Measurements from ENCODE around the gene ACSF3. TPM values are rescaled to one million over a fixed set of nuclear protein-coding genes. Genes with fewer than 3 reads are reported as not detected.
A peak's percentile ranks its signal among the peaks of the same experiment; 100 is the strongest.

Gene ACSF3
- total and polyA plus RNA-seq, 3 experiments from 2014 or later = 35.5 to 43.9 (median 43.6) TPM

DNA sequence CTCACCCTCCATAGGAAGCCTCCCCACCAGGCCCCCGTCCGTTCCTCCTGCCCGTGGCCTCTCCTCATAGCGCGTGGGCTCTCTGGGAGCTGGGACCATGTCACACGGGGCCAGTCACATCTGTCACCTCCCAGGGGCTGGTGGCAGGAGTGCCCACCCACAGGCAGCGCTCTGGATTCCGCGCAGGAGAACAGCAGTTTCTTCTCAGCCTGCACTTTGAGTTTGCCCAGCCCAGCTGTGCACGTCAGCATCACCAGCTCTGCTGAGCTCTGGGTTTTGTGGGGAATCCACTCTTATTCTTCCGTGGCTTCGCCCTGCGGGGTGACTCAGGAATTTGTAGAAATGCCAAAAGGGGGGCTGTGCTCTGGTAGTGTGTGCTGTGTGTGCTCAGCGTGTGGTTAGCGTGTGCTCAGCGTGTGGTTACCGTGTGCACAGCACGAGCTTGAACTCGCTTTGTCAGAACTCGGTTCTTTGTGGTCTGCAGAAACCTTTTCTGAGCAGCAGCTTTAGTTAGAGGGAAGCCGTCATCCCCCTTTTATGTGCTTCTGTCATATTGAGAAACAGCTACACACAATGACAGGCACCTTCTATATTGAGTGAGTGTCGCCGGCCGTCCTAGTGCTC, 3.2 kb downstream of the ACSF3 start:
- peaks cover 0 to 41% (median 0%) of the 10 kb centered on the region in 3 donors for H3K36me3 Mint-ChIP-seq
- Histone ChIP-seq H3K36me3 (ENCODE audit: insufficient read depth, low read length) (peaks cover 11% of the 10 kb centered on the region), H3K27ac (ENCODE audit: low read depth, low read length) (peak overlapping the region; percentile 47), H3K4me1 (ENCODE audit: insufficient read depth, low read length) (peaks cover 71% of the 10 kb centered on the region), H3K4me3 (ENCODE audit: low read length) (peak overlapping the region; percentile 40), H3K27me3 (ENCODE audit: insufficient read depth, low read length, poor library complexity, severe bottlenecking) (no peaks in the 10 kb centered on the region), H3K9me3 (ENCODE audit: low read length) (no peaks in the 10 kb centered on the region)
- peaks cover 61 to 76% (median 63%) of the 10 kb centered on the region in 3 donors for H3K4me1 Mint-ChIP-seq
- peak overlapping the region; percentile 91 to 100 (median 99) for H3K27ac Mint-ChIP-seq
- no peaks in the 10 kb centered on the region for H3K9me3 Mint-ChIP-seq
- no peaks in the 10 kb centered on the region for H3K27me3 Mint-ChIP-seq
- peak overlapping the region; percentile 80 to 97 (median 95) for H3K4me3 Mint-ChIP-seq
- POLR2A ChIA-PET = interaction anchor here (0.6 to 1.5 kb wide), 3 partner anchors 16 to 689 kb away, joined by 4 to 6 read pairs (median 4); no protein-coding TSS in a partner anchor
- CTCF ChIA-PET = interaction anchor here (0.8 to 1.9 kb wide), 4 partner anchors 18 to 119 kb away, joined by 3 to 4 read pairs (median 3); no protein-coding TSS in a partner anchor
- DNase-seq = peak; percentile 30 to 89 (median 80)

DNA sequence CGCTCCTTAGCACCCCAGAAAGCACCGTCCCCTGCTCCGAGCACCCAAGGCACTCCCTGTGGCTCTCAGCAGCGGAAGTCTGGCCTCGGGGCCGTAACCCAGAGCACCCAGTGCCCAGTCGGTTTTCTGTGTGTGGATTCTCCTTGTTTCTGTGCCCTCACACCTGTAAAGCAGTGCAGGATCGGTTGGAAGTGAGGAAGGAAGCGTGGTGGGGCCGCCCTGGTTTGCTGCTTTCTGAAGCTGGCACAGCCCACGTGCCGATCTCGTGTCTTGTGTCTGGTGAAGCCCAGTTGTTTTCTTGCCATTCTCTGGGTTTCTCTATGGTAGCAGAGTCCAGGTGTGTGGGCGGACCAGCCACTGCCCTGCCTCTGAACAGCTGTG, 3.7 kb downstream of the ACSF3 start:
- Histone ChIP-seq H3K36me3 (ENCODE audit: insufficient read depth, low read length) (peaks cover 16% of the 10 kb centered on the region), H3K4me1 (ENCODE audit: insufficient read depth, low read length) (peaks cover 73% of the 10 kb centered on the region), H3K27me3 (ENCODE audit: insufficient read depth, low read length, poor library complexity, severe bottlenecking) (no peaks in the 10 kb centered on the region), H3K4me3 (ENCODE audit: low read length) (peak overlapping the region; percentile 40), H3K27ac (ENCODE audit: low read depth, low read length) (peak overlapping the region; percentile 47), H3K9me3 (ENCODE audit: low read length) (no peaks in the 10 kb centered on the region)
- peaks cover 0 to 46% (median 0%) of the 10 kb centered on the region in 3 donors for H3K36me3 Mint-ChIP-seq
- peak overlapping the region; percentile 80 to 97 (median 95) for H3K4me3 Mint-ChIP-seq
- POLR2A ChIA-PET = interaction anchor here (0.6 to 1.5 kb wide), 3 partner anchors 15 to 689 kb away, joined by 3 to 6 read pairs (median 4); no protein-coding TSS in a partner anchor
- H3K27me3 Mint-ChIP-seq = no peaks in the 10 kb centered on the region
- H3K4me1 Mint-ChIP-seq = peaks cover 61 to 72% (median 63%) of the 10 kb centered on the region in 3 donors
- DNase-seq = no peak
- no peaks in the 10 kb centered on the region for H3K9me3 Mint-ChIP-seq
- CTCF ChIA-PET = interaction anchor here (1.2 to 1.9 kb wide), 2 partner anchors 18 to 119 kb away, joined by 3 to 4 read pairs; no protein-coding TSS in a partner anchor
- H3K27ac Mint-ChIP-seq = peak overlapping the region; percentile 91 to 100 (median 99)

DNA sequence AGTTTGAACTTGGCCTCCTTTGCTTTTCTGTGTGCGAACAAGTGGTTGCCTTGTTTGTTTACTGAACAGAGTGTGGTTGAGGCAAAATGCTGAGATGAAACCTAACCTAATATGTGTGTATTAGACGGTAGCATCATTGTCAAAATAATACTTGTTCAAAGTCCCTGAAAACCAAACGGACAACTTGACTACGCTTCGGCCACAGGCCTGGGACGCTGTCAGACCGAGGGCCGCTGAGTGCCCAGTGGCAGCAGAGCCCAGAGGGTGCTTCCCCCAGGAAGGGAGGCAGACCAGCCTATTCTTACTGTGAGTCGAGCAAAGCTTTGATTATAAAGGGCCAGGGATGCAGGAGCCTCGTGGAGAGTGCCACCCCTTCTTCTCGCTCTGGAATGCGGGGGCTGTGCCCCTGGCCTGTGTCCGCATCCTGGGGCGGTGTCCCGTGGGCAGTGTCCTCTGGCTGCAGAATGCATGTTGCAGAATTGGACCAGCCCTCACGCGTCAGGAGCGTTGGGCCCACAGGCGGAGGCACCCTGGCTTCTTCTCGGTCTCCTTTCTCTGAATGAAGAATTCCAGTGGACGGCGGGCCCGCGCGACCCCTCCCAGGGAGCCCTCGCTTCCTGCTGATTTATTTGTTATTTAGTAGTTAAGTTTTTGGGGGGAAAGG, 5.2 kb downstream of the ACSF3 start:
- no peaks in the 10 kb centered on the region for H3K9me3 ChIP-seq (ENCODE audit: low read length)
- no peaks in the 10 kb centered on the region for H3K9me3 Mint-ChIP-seq
- POLR2A ChIA-PET = interaction anchor here (1.5 kb wide), 1 partner anchor 16 kb away, joined by 6 read pairs; no protein-coding TSS in a partner anchor
- peaks cover 30% of the 10 kb centered on the region for H3K36me3 ChIP-seq (ENCODE audit: insufficient read depth, low read length)
- H3K4me3 ChIP-seq (ENCODE audit: low read length) = peak overlapping the region; percentile 40
- CTCF ChIA-PET = no interaction called here
- peaks cover 0 to 61% (median 4%) of the 10 kb centered on the region in 3 donors for H3K36me3 Mint-ChIP-seq
- no peaks in the 10 kb centered on the region for H3K27me3 Mint-ChIP-seq
- H3K27me3 ChIP-seq (ENCODE audit: insufficient read depth, low read length, poor library complexity, severe bottlenecking) = no peaks in the 10 kb centered on the region
- peak overlapping the region in 6 of 7 donors; percentile 80 to 96 (median 89) for H3K4me3 Mint-ChIP-seq
- DNase-seq = no peak
- H3K4me1 ChIP-seq (ENCODE audit: insufficient read depth, low read length) = peaks cover 69% of the 10 kb centered on the region
- H3K27ac ChIP-seq (ENCODE audit: low read depth, low read length) = no peak overlapping the region
- peaks cover 63 to 67% (median 63%) of the 10 kb centered on the region in 3 donors for H3K4me1 Mint-ChIP-seq
- peak overlapping the region; percentile 91 to 100 (median 99) for H3K27ac Mint-ChIP-seq

DNA sequence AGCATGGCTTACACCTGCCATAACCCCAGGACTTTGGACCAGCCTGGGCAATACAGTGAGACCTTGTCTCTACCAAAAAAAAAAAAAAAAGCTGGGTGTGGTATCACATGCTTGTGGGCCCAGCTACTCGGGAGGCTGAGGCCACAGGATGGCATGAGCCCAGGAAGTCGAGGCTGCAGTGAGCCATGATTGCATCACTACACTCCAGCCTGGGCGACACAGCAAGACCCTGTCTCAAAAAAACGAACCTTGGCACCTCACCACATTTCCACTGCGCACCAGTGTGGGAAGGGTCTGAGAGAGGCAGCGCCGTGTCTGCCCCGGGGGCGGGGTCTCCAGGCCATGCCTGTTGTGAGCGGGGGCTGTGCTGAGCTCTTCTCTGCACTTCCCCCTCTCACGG, 6.3 kb downstream of the ACSF3 start:
- H3K27ac Mint-ChIP-seq = peak overlapping the region; percentile 62 to 99 (median 90)
- H3K27me3 Mint-ChIP-seq = no peaks in the 10 kb centered on the region
- no peaks in the 10 kb centered on the region for H3K27me3 ChIP-seq (ENCODE audit: insufficient read depth, low read length, poor library complexity, severe bottlenecking)
- peaks cover 54 to 58% (median 54%) of the 10 kb centered on the region in 3 donors for H3K4me1 Mint-ChIP-seq
- CTCF ChIA-PET = no interaction called here
- H3K4me3 ChIP-seq (ENCODE audit: low read length) = no peak overlapping the region
- DNase-seq = peak in 2 of 5 donors; percentile 23 to 61
- H3K27ac ChIP-seq (ENCODE audit: low read depth, low read length) = no peak overlapping the region
- POLR2A ChIA-PET = interaction anchor here (0.6 kb wide), 1 partner anchor 16 kb away, joined by 3 read pairs; no protein-coding TSS in a partner anchor
- H3K4me1 ChIP-seq (ENCODE audit: insufficient read depth, low read length) = peaks cover 62% of the 10 kb centered on the region
- H3K4me3 Mint-ChIP-seq = peak overlapping the region in 5 of 7 donors; percentile 35 to 82 (median 72)
- peaks cover 0 to 68% (median 4%) of the 10 kb centered on the region in 3 donors for H3K36me3 Mint-ChIP-seq
- H3K36me3 ChIP-seq (ENCODE audit: insufficient read depth, low read length) = peaks cover 35% of the 10 kb centered on the region
- no peaks in the 10 kb centered on the region for H3K9me3 ChIP-seq (ENCODE audit: low read length)
- H3K9me3 Mint-ChIP-seq = no peaks in the 10 kb centered on the region

DNA sequence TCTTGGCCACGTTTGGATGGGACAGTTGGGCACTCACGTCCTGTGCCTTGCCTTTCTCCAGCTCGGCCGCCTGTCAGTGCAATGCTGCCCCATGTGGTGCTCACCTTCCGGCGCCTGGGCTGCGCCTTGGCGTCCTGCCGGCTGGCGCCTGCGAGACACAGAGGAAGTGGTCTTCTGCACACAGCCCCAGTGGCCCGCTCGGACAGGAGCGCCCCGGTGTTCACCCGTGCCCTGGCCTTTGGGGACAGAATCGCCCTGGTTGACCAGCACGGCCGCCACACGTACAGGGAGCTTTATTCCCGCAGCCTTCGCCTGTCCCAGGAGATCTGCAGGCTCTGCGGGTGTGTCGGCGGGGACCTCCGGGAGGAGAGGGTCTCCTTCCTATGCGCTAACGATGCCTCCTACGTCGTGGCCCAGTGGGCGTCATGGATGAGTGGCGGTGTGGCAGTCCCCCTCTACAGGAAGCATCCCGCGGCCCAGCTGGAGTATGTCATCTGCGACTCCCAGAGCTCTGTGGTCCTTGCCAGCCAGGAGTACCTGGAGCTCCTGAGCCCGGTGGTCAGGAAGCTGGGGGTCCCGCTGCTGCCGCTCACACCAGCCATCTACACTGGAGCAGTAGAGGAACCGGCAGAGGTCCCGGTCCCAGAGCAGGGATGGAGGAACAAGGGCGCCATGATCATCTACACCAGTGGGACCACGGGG, 7.1 kb downstream of the ACSF3 start:
- Histone ChIP-seq H3K4me3 (ENCODE audit: low read length) (no peak overlapping the region), H3K36me3 (ENCODE audit: insufficient read depth, low read length) (peaks cover 35% of the 10 kb centered on the region), H3K27me3 (ENCODE audit: insufficient read depth, low read length, poor library complexity, severe bottlenecking) (no peaks in the 10 kb centered on the region), H3K9me3 (ENCODE audit: low read length) (no peaks in the 10 kb centered on the region), H3K27ac (ENCODE audit: low read depth, low read length) (no peak overlapping the region), H3K4me1 (ENCODE audit: insufficient read depth, low read length) (peaks cover 55% of the 10 kb centered on the region)
- H3K27ac Mint-ChIP-seq = peak overlapping the region in 7 of 8 donors; percentile 62 to 99 (median 91)
- POLR2A ChIA-PET = interaction anchor here (1.0 kb wide), 1 partner anchor 13 kb away, joined by 3 read pairs; no protein-coding TSS in a partner anchor
- no peak for DNase-seq
- no peaks in the 10 kb centered on the region for H3K27me3 Mint-ChIP-seq
- CTCF ChIA-PET = interaction anchor here (0.8 kb wide), 1 partner anchor 531 kb away, joined by 3 read pairs; the partner anchor contains the start of gene ZC3H18
- peak overlapping the region in 4 of 7 donors; percentile 34 to 82 (median 72) for H3K4me3 Mint-ChIP-seq
- H3K36me3 Mint-ChIP-seq = peaks cover 0 to 77% (median 7%) of the 10 kb centered on the region in 3 donors
- no peaks in the 10 kb centered on the region for H3K9me3 Mint-ChIP-seq
- peaks cover 46 to 50% (median 48%) of the 10 kb centered on the region in 3 donors for H3K4me1 Mint-ChIP-seq

DNA sequence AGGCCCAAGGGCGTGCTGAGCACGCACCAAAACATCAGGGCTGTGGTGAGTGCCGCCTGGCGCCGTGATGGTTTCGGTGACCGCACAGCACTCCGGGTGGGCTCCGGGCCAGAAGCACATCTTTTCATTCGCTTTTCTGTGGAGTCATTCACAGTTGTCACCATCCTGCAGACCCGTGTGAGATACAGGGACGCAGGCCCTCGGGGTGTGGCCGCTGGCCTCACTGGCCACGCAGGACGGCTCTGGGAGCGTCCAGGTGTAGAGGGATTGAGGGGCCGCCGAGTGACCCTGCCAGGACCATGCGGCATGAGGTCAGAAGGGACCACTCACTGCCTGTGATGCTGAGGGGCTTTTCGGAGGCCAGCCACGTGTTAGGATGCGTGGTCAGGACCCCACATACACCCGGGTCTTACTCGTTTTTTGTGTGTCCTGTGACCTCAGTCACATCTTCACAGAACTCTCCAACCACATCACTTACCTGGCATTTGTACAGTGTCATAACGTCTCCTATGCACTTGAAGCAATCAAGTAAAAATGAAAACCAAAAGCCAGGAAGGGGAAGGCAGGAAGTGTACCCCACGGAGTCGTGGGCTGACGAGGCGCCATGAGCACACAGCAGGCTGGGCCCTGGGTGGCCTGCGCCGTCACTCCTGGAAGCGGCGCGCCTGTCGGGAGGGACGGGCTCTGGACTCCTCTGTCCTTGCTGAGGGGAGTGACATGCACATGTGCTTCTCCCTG, 7.8 kb downstream of the ACSF3 start:
- Histone ChIP-seq H3K27ac (ENCODE audit: low read depth, low read length) (no peak overlapping the region), H3K4me1 (ENCODE audit: insufficient read depth, low read length) (peaks cover 48% of the 10 kb centered on the region), H3K4me3 (ENCODE audit: low read length) (no peak overlapping the region), H3K27me3 (ENCODE audit: insufficient read depth, low read length, poor library complexity, severe bottlenecking) (no peaks in the 10 kb centered on the region), H3K9me3 (ENCODE audit: low read length) (no peaks in the 10 kb centered on the region), H3K36me3 (ENCODE audit: insufficient read depth, low read length) (peaks cover 35% of the 10 kb centered on the region)
- peaks cover under 1 to 80% (median 7%) of the 10 kb centered on the region in 3 donors for H3K36me3 Mint-ChIP-seq
- CTCF ChIA-PET = no interaction called here
- POLR2A ChIA-PET = interaction anchor here (1.0 kb wide), 1 partner anchor 12 kb away, joined by 3 read pairs; no protein-coding TSS in a partner anchor
- H3K27ac Mint-ChIP-seq = peak overlapping the region; percentile 17 to 69 (median 52)
- H3K27me3 Mint-ChIP-seq = no peaks in the 10 kb centered on the region
- no peaks in the 10 kb centered on the region for H3K9me3 Mint-ChIP-seq
- no peak overlapping the region for H3K4me3 Mint-ChIP-seq
- DNase-seq = no peak
- peaks cover 38 to 43% (median 40%) of the 10 kb centered on the region in 3 donors for H3K4me1 Mint-ChIP-seq

DNA sequence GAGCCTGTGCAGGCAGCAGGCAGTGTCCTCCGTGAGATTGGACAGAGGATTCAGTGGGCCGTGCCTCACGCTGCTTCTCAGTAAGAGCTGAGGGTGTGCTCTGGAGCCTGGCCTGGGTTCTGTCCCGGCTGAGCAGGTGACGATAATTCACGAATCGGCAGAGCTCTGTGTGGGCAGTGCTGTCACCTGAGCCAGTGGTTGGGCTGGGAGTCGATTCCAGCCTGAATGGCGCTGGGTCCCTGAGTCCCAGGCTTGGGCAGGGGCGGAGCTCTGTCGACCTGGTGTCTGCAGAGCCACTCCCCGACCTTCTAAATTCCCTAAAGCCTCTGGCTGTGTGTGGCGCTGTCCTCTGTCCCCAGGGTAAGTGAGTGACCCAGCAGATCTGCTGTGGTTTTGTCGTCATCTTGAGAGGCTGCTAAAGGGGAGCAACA, 8.4 kb downstream of the ACSF3 start:
- Histone ChIP-seq H3K36me3 (ENCODE audit: insufficient read depth, low read length) (peaks cover 41% of the 10 kb centered on the region), H3K4me1 (ENCODE audit: insufficient read depth, low read length) (peaks cover 42% of the 10 kb centered on the region), H3K27ac (ENCODE audit: low read depth, low read length) (no peak overlapping the region), H3K4me3 (ENCODE audit: low read length) (no peak overlapping the region), H3K9me3 (ENCODE audit: low read length) (no peaks in the 10 kb centered on the region), H3K27me3 (ENCODE audit: insufficient read depth, low read length, poor library complexity, severe bottlenecking) (no peaks in the 10 kb centered on the region)
- POLR2A ChIA-PET = no interaction called here
- Mint-ChIP-seq H3K9me3 (no peaks in the 10 kb centered on the region), H3K27me3 (no peaks in the 10 kb centered on the region), H3K4me3 (no peak overlapping the region), H3K4me1 (peaks cover 33 to 37% (median 36%) of the 10 kb centered on the region in 3 donors), H3K36me3 (peaks cover 3 to 82% (median 7%) of the 10 kb centered on the region in 3 donors), H3K27ac (peak overlapping the region in 3 of 8 donors; percentile 43 to 93 (median 69))
- CTCF ChIA-PET = no interaction called here
- no peak for DNase-seq
